Amygdala (tissue), 56 donors: ENCODE measurements around the gene NUDT3.
"Not testable (repeated sequence)": the region's sequence is repeated elsewhere in the genome, so short reads cannot be mapped to it uniquely, and the experiment has no call there.

Source experiments
- DNase-seq, 56 donors: peaks; one replicate each; lab custom pipeline; 2025; lab: John Stamatoyannopoulos, UW

Gene NUDT3

GRCh38 chr6:34392497-34393190 is at the start of gene NUDT3:
Gene NUDT3, minus strand, starts transcription at chr6:34392669. Its CDS starts 307 bp downstream, at chr6:34392362.
- peak; percentile 37 to 96 (median 91) for DNase-seq

GRCh38 chr6:34441526-34441925 is 49.1 kb upstream of the NUDT3 start:
- no peak for DNase-seq

GRCh38 chr6:34439442-34439841 is 47.0 kb upstream of the NUDT3 start:
- no peak for DNase-seq

- no peak for DNase-seq
Observed at GRCh38 chr6:34438705-34439104, 46.2 kb upstream of the NUDT3 start.

- no peak for DNase-seq
Observed at GRCh38 chr6:34437644-34437970, 45.1 kb upstream of the NUDT3 start.

GRCh38 chr6:34436803-34437643 is 44.6 kb upstream of the NUDT3 start:
- DNase-seq: peak in 1 of 56 donors; percentile 13

- DNase-seq: no peak
Observed at GRCh38 chr6:34435916-34436315, 43.4 kb upstream of the NUDT3 start.

GRCh38 chr6:34425498-34426410 is 33.3 kb upstream of the NUDT3 start, which contains the start of gene RPS10:
Gene RPS10, minus strand, starts transcription at chr6:34426069. Its CDS starts 848 bp downstream, at chr6:34425221.
- peak in 55 of 56 donors; percentile 52 to 94 (median 83) for DNase-seq

GRCh38 chr6:34425132-34425497 is 32.6 kb upstream of the NUDT3 start:
- DNase-seq: no peak

- no peak for DNase-seq
Observed at GRCh38 chr6:34424200-34425131, 32.0 kb upstream of the NUDT3 start.

GRCh38 chr6:34423254-34423653 is 30.8 kb upstream of the NUDT3 start:
- no peak for DNase-seq

- no peak for DNase-seq
Observed at GRCh38 chr6:34418367-34418766, 25.9 kb upstream of the NUDT3 start.

- DNase-seq: no peak
Observed at GRCh38 chr6:34416877-34417371, 24.5 kb upstream of the NUDT3 start.

- peak in 45 of 56 donors; percentile 4 to 81 (median 35) for DNase-seq
Observed at GRCh38 chr6:34414999-34415858, 22.8 kb upstream of the NUDT3 start.

- no peak for DNase-seq
Observed at GRCh38 chr6:34412643-34413214, 20.3 kb upstream of the NUDT3 start.

- peak in 46 of 56 donors; percentile 6 to 84 (median 45) for DNase-seq
Observed at GRCh38 chr6:34412016-34412415, 19.5 kb upstream of the NUDT3 start.

GRCh38 chr6:34407915-34408314 is 15.4 kb upstream of the NUDT3 start:
- DNase-seq: not testable (repeated sequence)

GRCh38 chr6:34396518-34396917 is 4.0 kb upstream of the NUDT3 start:
- no peak for DNase-seq
